PFSK-1 (cell line): ENCODE measurements around the gene HLCS.

Source experiments
- FOXP2 ChIP-seq: optimal IDR thresholded peaks from 2 replicates; pipeline ENCODE3; 2011; ENCODE audit warnings: borderline replicate concordance, control low read depth, inconsistent platforms; ENCODE audit not compliant: insufficient read depth; ENCODE audit errors: extremely low read length, extremely low read depth
- POLR2AphosphoS5 ChIP-seq: IDR thresholded peaks from 2 replicates; pipeline ENCODE4 v1.6.1; 2012; ENCODE audit warnings: low read depth, mild to moderate bottlenecking, control low read depth, low read length, moderate library complexity
- REST ChIP-seq, 2 experiments: IDR thresholded peaks; 2 replicates each; pipeline versions ENCODE4 v1.6.1 to v1.8.0; 2011 to 2012; ENCODE audit warnings: low read depth in 2 of 2, low read length in 2 of 2, control low read depth in 1 of 2, inconsistent platforms in 1 of 2, mild to moderate bottlenecking in 1 of 2, moderate library complexity in 1 of 2; ENCODE audit not compliant: insufficient read depth in 1 of 2
- SIN3A ChIP-seq: IDR thresholded peaks from 2 replicates; pipeline ENCODE4 v1.6.1; 2012; ENCODE audit warnings: mild to moderate bottlenecking, low read length, moderate library complexity, borderline replicate concordance; ENCODE audit not compliant: insufficient read depth
- TAF1 ChIP-seq: IDR thresholded peaks from 2 replicates; pipeline ENCODE4 v1.6.1; 2012; ENCODE audit warnings: low read length, control low read depth, borderline replicate concordance; ENCODE audit not compliant: insufficient read depth

HLCS gene

GRCh38 chr21:36791695-36792470, 174.6 kb downstream of the HLCS start:
- TF ChIP-seq POLR2AphosphoS5 (no peak), REST (IDR thresholded peaks at IDR 0.05; ENCODE audit: insufficient read depth in 1 of 2, low read depth in 2 of 2, low read length in 2 of 2) (no peak), TAF1 (no peak), SIN3A (no peak), FOXP2 (no peak)

GRCh38 chr21:36791180-36791579, 175.3 kb downstream of the HLCS start:
- TF ChIP-seq TAF1 = no peak
- no peak for TF ChIP-seq POLR2AphosphoS5
- TF ChIP-seq SIN3A = no peak
- TF ChIP-seq REST (IDR thresholded peaks at IDR 0.05; ENCODE audit: insufficient read depth in 1 of 2, low read depth in 2 of 2, low read length in 2 of 2) = no peak
- no peak for TF ChIP-seq FOXP2

- TF ChIP-seq SIN3A (no peak), POLR2AphosphoS5 (no peak), TAF1 (no peak), REST (IDR thresholded peaks at IDR 0.05; ENCODE audit: insufficient read depth in 1 of 2, low read depth in 2 of 2, low read length in 2 of 2) (no peak), FOXP2 (no peak)
Observed at GRCh38 chr21:36790616-36791015, 175.9 kb downstream of the HLCS start.

- TF ChIP-seq TAF1 (no peak), REST (IDR thresholded peaks at IDR 0.05; ENCODE audit: insufficient read depth in 1 of 2, low read depth in 2 of 2, low read length in 2 of 2) (no peak), SIN3A (no peak), POLR2AphosphoS5 (no peak), FOXP2 (no peak)
Observed at GRCh38 chr21:36788120-36788638, 178.3 kb downstream of the HLCS start.
